Loucy (cell line): ENCODE data around the gene POLR3A.

Experiments used
- H2AFZ ChIP-seq: fragments of 200-600 bp; sonication (generic); 2 replicates; pipeline ENCODE4 v1.6.0; 2016; ENCODE audit warnings: antibody characterized with exemption, mild to moderate bottlenecking, low read length, moderate library complexity
- H3F3A ChIP-seq: fragments of 200-600 bp; 2 replicates; pipeline ENCODE4 v1.6.0; 2016; ENCODE audit warnings: antibody characterized with exemption, low read depth, mild to moderate bottlenecking
- H3K27me3 ChIP-seq: fragments of 200-600 bp; sonication (generic); 2 replicates; pipeline ENCODE4 v1.6.1; 2014; ENCODE audit warnings: low read length, mild to moderate bottlenecking; ENCODE audit not compliant: insufficient read depth, poor library complexity, severe bottlenecking
- H3K36me3 ChIP-seq: fragments of 200-600 bp; sonication (generic); 2 replicates; pipeline ENCODE4 v1.6.1; 2016; ENCODE audit warnings: low read length; ENCODE audit not compliant: insufficient read depth
- H3K4me1 ChIP-seq: fragments of 200-600 bp; sonication (generic); 2 replicates; pipeline ENCODE4 v1.5.1; 2014; ENCODE audit warnings: low read length, mild to moderate bottlenecking; ENCODE audit not compliant: insufficient read depth, poor library complexity, severe bottlenecking
- H3K4me2 ChIP-seq: fragments of 200-600 bp; sonication (generic); 2 replicates; pipeline ENCODE4 v1.6.0; 2014; ENCODE audit warnings: antibody characterized with exemption, low read length, low read depth, mild to moderate bottlenecking; ENCODE audit not compliant: poor library complexity, severe bottlenecking
- H3K4me3 ChIP-seq: fragments of 200-600 bp; sonication (generic); 2 replicates; pipeline ENCODE4 v1.5.1; 2014; ENCODE audit warnings: low read length, mild to moderate bottlenecking, mixed read lengths; ENCODE audit not compliant: poor library complexity, severe bottlenecking
- H3K79me2 ChIP-seq: fragments of 200-600 bp; sonication (generic); 2 replicates; pipeline ENCODE4 v1.6.1; 2014; ENCODE audit warnings: low read length; ENCODE audit not compliant: insufficient read depth
- H3K9ac ChIP-seq: fragments of 200-600 bp; sonication (generic); 2 replicates; pipeline ENCODE4 v1.6.0; 2014; ENCODE audit warnings: mild to moderate bottlenecking, low read depth, low read length, moderate library complexity; ENCODE audit not compliant: poor library complexity, severe bottlenecking
- H3K9me2 ChIP-seq: fragments of 200-600 bp; sonication (generic); replicated peaks from 2 replicates; pipeline ENCODE4 v1.6.1; 2016; ENCODE audit warnings: low read depth, low read length, mixed read lengths
- H3K9me3 ChIP-seq: fragments of 200-600 bp; sonication (generic); 2 replicates; pipeline ENCODE4 v1.6.1; 2014; ENCODE audit warnings: mild to moderate bottlenecking, antibody characterized with exemption, low read length, low read depth; ENCODE audit not compliant: insufficient read depth
- H4K20me1 ChIP-seq: fragments of 200-600 bp; sonication (generic); 2 replicates; pipeline ENCODE4 v1.6.0; 2014; ENCODE audit warnings: antibody characterized with exemption, low read length, mild to moderate bottlenecking; ENCODE audit not compliant: insufficient read depth, poor library complexity, severe bottlenecking
- CTCF ChIP-seq: fragments of 200-600 bp; sonication (generic); conservative IDR thresholded peaks from 2 replicates; pipeline ENCODE4 v1.5.1; 2014; ENCODE audit warnings: mild to moderate bottlenecking, antibody characterized with exemption, low read length
- EZH2phosphoT487 ChIP-seq: fragments of 200-600 bp; IDR thresholded peaks from 2 replicates; pipeline ENCODE4 v1.6.1; 2018; ENCODE audit warnings: antibody characterized with exemption, mild to moderate bottlenecking, moderate library complexity, borderline replicate concordance

The POLR3A gene

GRCh38 chr10:77939561-77940001 lies 89.7 kb downstream of the POLR3A start:
- Histone ChIP-seq H3K9me3 (no peaks in the 10 kb centered on the region), H3F3A (no peaks in the 10 kb centered on the region), H3K4me1 (peaks cover 6% of the 10 kb centered on the region), H3K9ac (no peak overlapping the region), H2AFZ (peak overlapping the region; percentile 51), H4K20me1 (no peaks in the 10 kb centered on the region), H3K9me2 (no peaks in the 10 kb centered on the region), H3K4me3 (no peak overlapping the region), H3K4me2 (no peak overlapping the region), H3K27me3 (no peaks in the 10 kb centered on the region), H3K36me3 (no peaks in the 10 kb centered on the region), H3K79me2 (no peaks in the 10 kb centered on the region)
- TF ChIP-seq CTCF = no peak
- no peak for TF ChIP-seq EZH2phosphoT487

GRCh38 chr10:77936697-77937567 lies 92.4 kb downstream of the POLR3A start:
- Histone ChIP-seq H3K9me3 (no peaks in the 10 kb centered on the region), H3K9ac (no peak overlapping the region), H4K20me1 (no peaks in the 10 kb centered on the region), H3K36me3 (no peaks in the 10 kb centered on the region), H3K27me3 (no peaks in the 10 kb centered on the region), H3K9me2 (no peaks in the 10 kb centered on the region), H3F3A (no peaks in the 10 kb centered on the region), H3K4me3 (no peak overlapping the region), H3K4me1 (peaks cover 6% of the 10 kb centered on the region), H2AFZ (no peak overlapping the region), H3K79me2 (no peaks in the 10 kb centered on the region), H3K4me2 (no peak overlapping the region)
- TF ChIP-seq EZH2phosphoT487 = no peak
- no peak for TF ChIP-seq CTCF

- H3K4me2 ChIP-seq = no peak overlapping the region
- H4K20me1 ChIP-seq = no peaks in the 10 kb centered on the region
- no peaks in the 10 kb centered on the region for H3K36me3 ChIP-seq
- H2AFZ ChIP-seq = no peak overlapping the region
- H3K4me1 ChIP-seq = peaks cover 2% of the 10 kb centered on the region
- H3K9me2 ChIP-seq = no peaks in the 10 kb centered on the region
- peaks cover 3% of the 10 kb centered on the region; the same call in 1 of the 2 replicates for H3F3A ChIP-seq
- no peaks in the 10 kb centered on the region for H3K27me3 ChIP-seq
- H3K9me3 ChIP-seq = no peaks in the 10 kb centered on the region
- no peak overlapping the region for H3K9ac ChIP-seq
- H3K4me3 ChIP-seq = no peak overlapping the region
- H3K79me2 ChIP-seq = no peaks in the 10 kb centered on the region
- TF ChIP-seq EZH2phosphoT487 (no peak), CTCF (no peak)
Measured at GRCh38 chr10:77932016-77932715, 97.1 kb downstream of the POLR3A start.
